Upper lobe of left lung (tissue), 4 donors: ENCODE results near the gene NDFIP2.

Experiments used
- EP300 ChIP-seq, 4 donors: sonication (generic); formaldehyde crosslinking; IDR thresholded peaks; one replicate each; pipeline ENCODE4 v1.5.1; 2017; ENCODE audit warnings: antibody characterized with exemption in 4 of 4, control low read depth in 2 of 4
- POLR2A ChIP-seq, 4 donors: fragments of 450-650 bp; IDR thresholded peaks; one replicate each; pipeline ENCODE4 v1.5.1; 2016 to 2017; ENCODE audit warnings: antibody characterized with exemption in 4 of 4, mild to moderate bottlenecking in 2 of 4
- POLR2AphosphoS5 ChIP-seq, 2 donors: sonication (generic); formaldehyde crosslinking; IDR thresholded peaks; one replicate each; pipeline ENCODE4 v1.5.1; 2017; ENCODE audit warnings: antibody characterized with exemption in 2 of 2
- TF ChIP-seq, protein P1 (sequence below), 6 experiments: fragments of 450-650 bp in 4 of 6; fragments of 200-600 bp in 2 of 6; sonication (generic) in 2 of 6; IDR thresholded peaks; one replicate each; pipeline ENCODE4 v1.5.1; 2016 to 2019; ENCODE audit warnings: antibody characterized with exemption in 6 of 6

DNA sequence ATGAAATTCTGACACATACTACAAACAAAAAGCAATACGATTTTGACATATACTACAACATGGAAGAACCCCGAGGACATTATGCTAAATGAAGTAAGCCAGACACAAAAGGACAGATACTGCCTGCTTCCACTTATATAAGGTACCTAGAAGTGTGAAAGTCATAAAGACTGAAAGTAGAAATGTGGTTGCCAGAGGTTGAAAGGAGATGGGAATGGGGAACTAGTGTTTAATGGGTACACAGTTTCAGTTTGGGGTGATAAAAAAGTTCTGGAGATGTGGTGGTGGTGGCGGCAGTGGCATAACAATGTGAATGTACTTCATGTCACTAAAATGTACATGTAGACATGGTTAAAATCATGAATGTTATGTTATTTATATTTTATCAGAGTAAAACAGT, 12.1 kb upstream of the NDFIP2 start:
- TF ChIP-seq, protein P1, sequence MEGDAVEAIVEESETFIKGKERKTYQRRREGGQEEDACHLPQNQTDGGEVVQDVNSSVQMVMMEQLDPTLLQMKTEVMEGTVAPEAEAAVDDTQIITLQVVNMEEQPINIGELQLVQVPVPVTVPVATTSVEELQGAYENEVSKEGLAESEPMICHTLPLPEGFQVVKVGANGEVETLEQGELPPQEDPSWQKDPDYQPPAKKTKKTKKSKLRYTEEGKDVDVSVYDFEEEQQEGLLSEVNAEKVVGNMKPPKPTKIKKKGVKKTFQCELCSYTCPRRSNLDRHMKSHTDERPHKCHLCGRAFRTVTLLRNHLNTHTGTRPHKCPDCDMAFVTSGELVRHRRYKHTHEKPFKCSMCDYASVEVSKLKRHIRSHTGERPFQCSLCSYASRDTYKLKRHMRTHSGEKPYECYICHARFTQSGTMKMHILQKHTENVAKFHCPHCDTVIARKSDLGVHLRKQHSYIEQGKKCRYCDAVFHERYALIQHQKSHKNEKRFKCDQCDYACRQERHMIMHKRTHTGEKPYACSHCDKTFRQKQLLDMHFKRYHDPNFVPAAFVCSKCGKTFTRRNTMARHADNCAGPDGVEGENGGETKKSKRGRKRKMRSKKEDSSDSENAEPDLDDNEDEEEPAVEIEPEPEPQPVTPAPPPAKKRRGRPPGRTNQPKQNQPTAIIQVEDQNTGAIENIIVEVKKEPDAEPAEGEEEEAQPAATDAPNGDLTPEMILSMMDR (IDR thresholded peaks at IDR 0.05) = no peak
- TF ChIP-seq EP300 (IDR thresholded peaks at IDR 0.05) = no peak
- TF ChIP-seq POLR2A (IDR thresholded peaks at IDR 0.05) = no peak
- TF ChIP-seq POLR2AphosphoS5 (IDR thresholded peaks at IDR 0.05) = no peak
